SKM-1 (cell line): ENCODE measurements around the gene C1orf210.
A peak's percentile ranks its signal among the peaks of the same experiment; 100 is the strongest.

Experiments
- DNase-seq: peaks from one replicate; lab custom pipeline; 2025; ENCODE audit not compliant: unreplicated experiment; lab: John Stamatoyannopoulos, UW

The C1orf210 gene

DNA sequence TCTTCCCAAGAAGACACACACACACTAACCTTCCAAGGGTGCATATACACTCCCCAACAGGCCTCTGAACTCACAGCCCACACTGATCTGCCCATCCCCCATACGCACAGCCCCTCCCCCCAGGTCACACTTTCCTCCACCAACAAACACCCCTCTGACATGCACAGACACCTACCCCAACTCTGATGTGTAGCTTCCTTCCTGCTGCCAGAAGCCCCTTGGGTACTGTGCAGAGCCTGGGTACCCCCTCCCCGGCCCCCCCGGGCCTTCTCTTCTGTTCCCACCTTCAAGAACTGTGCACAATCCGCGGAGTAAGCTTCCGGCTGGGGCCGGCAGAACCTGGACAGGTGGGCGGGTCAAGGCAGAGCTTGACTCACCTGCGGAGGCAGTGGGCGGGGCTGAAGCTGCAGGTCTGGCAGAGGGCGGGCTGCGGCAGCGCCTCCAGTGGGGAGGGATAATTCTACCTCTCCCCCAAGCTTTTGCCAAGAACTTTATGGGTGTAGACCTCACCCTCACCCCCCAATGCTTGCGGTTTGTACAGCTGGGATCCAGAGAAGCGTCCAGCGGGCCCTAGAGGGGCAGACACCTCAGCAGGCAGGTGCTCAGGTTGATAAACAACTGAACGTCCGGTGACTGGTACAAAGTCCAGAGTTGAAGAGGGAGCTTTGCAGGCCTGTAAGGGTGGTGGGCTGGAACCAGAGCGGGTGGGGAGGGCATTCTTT lies at the start of gene C1orf210:
TSS of gene C1orf210 (minus strand) at position 313 of the 722 bp plus-strand sequence. CDS start 2,311 bp downstream, outside the sequence.
- no peak for DNase-seq

DNA sequence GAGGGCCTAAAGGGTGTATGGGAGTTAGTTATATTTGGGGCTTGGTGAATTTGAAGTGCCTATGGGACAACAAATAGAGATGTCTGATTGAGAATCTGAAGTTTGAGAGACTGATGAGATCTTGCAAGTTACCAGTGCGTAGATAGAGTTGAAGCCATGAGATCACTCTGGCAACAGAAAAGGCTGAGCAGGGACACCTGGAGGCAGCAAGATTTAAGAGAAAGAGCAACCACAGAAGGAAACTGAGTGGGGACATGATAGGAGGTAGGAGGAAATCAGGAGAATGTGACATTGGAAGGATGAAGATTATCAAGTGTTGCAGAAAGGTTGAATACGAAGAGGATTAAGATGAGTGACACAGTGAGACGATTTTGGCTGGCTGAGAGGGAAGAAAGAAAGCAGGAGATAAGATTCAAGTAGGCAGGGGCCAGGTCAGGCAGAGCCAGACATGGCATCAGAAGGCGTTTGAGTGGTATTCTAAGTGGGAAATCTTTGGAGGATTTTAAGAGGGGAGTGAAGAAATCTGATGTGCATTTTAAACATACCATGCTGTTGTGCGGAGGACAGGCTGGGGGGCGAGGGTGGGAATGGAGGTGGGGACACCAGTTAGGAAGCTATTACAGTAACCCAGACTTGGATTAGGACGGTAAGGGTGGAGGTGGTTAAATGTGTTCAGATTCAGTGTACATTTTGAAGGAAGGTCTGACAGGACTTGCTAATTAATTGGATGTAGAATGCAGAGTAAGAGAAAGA lies 49.2 kb upstream of the C1orf210 start:
- no peak for DNase-seq

DNA sequence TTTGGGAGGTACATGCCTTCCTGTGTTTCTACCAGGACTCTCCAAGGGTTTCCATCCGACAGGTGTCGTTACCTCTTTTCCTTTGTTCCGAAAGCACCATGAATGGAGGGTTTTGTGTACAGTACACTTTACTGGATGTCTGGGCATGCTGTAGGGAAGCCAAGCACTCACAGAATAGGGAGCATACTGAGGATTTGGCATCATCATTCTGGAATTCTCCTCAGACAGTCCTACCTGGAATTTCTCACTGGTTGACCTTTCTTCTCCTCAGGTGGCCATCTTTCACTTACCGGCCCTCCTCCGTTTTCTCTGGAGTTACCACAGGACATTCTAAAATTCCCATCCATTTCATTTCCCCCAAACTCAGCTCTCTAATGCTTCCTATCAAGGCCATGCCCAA lies 46.3 kb upstream of the C1orf210 start:
- no peak for DNase-seq

DNA sequence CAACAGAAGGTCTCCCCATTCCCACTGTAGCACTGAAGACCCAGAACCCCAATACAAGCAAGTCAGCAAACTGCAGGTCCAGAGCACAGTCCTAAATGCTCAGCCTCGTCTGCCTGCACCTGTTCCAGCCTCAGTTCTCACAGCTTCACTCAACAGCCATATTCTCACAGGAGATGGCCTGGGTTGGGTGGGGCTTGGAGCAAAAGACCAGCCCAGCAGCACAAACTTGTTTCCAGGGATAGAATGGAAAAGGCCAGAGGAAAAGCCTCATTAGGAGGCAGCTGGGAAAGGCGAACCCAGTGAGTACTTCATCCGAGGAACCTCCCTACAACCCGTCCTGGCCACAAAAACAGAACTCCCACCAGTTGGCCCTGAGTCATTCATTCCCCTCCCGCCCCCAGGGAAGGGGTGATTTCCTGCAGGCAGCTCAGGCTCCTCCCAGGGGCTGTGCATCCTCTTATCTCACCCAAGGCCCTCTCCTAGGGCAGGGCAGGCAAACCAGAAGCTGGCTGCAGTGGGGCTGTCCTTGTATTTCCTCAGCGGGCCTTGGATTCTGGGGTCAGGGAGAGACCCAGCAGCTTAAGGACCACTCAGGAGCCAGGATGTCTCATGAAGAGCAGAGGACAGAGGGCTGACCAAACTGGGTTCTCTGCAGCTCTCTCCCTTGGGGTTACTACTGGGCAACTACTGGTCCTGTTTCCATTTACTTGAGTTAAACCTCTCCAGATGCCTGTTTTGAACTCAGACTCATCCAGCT lies 44.8 kb upstream of the C1orf210 start:
- DNase-seq: peak; percentile 31

DNA sequence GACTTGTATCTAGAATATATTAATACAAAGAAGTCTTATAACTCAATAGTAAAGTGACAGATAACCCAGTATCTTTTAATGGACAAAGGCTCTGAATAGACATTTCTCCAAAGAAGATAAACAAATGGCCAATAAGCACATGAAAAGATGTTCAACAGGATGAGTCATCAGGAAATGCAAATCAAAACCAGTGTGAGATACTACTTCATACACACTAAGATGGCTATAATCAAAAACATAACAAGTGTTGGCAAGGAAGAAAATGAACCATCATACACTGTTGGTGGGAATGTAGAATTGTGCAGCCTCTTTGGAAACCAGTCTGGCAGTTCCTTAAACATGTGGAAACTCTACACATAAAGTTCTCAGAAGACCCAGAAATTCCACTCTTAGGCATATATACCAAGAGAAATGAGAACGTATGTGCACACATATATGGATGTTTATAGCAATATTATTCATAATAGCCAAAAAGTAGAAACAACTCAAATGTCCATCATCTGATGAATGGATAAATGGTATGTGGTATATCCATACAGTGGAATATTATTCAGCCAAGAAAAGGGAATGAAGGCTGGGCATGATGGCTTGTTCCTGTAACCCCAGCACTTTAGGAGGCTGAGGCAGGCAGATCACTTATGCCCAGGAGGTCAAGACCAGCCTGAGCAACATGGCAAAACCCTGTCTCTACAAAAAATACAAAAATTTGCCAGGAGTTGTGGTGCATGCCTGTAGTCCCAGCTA lies 42.3 kb upstream of the C1orf210 start:
- no peak for DNase-seq

DNA sequence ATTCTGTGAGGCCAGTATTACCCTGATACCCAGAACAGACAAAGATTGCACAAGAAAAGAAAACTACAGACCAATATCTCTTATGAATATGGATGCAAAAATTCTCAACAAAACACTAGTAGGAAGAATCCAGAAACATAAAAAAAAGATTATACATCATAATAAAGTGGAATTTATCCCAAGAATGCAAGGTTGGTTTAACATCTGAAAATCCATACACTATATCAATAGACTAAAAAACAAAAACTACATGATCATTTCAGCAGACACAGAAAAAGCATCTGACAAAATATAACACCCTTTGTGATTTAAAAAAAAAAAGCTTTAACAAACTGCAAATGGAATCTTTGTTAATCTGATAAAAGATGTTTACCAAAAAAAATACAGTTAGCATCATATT lies 40.0 kb upstream of the C1orf210 start:
- DNase-seq: no peak

DNA sequence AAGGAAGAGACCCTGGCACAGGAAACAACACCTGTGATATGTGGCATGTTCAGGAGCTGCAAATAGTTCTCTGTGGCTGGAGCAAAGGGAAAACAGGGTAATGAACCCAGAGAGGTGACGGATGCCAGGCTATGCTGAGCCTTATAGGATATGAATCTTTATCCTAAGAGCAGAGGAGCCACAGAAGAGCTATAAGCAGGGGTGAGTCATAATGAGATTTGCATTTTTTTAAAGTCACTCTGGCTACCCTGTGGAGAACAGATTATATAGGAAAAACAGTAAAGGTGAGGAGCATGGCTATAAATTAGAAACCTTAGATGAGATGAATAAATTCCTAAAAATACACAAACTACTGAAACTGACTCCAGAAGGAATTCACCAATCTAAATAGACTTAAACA lies 39.4 kb upstream of the C1orf210 start:
- no peak for DNase-seq

DNA sequence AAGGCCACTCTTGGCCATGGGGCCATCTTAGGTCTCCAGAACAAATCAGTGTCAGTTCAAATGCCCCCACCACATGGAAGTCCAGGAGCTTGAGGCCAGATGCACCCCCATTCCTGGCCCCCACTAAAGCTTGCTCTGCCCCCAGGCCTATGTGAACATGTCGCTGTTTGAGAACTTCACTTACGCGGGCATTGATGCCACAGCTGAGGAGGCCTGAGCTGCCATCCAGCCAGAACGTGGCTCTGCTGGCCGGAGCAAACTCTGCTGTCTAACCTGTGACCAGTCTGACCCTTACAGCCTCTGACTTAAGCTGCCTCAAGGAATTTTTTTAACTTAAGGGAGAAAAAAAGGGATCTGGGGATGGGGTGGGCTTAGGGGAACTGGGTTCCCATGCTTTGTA lies 37.1 kb upstream of the C1orf210 start:
- no peak for DNase-seq

DNA sequence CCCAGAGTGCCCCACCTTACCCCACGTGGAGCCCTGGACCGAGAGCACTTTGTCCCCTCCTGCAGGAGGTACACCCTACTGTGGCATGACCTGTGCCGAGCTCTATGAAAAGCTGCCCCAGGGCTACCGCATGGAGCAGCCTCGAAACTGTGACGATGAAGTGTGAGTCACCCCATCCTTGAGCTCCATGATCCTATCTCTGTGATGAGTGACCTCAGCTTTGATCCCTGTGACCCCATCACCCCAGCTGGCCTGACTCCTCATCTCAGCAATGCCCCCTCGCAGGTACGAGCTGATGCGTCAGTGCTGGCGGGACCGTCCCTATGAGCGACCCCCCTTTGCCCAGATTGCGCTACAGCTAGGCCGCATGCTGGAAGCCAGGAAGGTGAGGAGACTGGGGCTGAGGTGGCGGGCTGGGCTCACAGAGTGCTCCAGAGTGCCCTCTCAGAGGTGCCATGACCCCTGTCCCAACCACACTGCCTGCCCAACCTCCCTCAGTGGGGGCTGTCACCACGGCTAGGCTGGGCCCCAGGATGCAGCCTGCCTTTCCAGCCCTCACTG lies 36.0 kb upstream of the C1orf210 start:
- DNase-seq: no peak

DNA sequence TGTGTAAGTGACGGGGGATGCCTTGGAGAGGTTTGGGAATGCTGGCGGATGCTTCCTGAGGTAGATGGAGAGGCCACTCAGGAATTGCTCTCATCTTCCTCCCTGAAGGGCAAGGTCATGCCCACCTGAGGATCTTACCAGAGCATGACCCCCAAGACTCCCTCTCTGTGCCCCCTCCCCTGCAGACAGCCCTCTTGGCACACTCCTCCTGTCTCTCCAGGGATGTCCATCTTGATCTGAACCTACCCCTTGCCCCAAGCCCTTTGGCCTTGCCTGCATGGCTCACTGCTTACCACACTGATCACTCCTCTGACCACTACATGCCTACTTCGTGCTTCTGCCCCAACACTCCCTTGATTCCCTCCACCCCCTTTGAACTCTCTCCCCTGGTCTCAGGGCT lies 34.4 kb upstream of the C1orf210 start:
- peak; percentile 4 for DNase-seq

DNA sequence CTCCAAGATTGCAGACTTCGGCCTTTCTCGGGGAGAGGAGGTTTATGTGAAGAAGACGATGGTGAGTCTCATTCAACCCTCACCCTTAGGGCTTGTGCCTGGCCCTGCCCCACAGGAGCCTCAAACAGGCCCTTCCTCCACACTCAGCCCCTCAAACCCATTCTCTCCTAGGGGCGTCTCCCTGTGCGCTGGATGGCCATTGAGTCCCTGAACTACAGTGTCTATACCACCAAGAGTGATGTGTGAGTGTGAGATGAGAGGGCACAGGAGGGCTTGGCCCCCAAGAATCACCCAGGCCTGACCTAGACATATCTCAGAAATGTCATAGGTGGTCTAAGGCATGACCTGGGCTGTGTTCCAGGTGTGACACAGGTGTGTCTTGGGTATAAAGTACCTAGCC lies 33.9 kb upstream of the C1orf210 start:
- DNase-seq: no peak

DNA sequence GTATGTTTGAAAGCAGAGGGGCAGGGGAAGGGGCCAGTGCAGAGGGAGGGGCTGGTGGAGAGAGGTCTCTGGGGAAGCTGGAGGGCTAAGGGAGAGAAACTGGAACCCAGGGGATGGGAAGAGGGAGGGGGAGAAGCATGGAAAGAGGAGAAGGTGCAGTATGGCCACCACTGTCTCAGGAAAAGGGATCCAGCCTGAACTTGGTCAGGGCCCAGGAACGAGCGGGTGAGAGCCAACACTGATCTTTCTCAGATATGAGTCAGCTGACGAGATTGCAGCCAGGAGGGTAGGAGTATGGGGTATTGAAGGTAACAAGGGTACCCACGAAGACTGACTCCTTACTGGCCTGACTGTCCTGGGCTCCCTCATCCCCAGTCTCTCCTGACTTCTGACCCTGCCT lies 33.5 kb upstream of the C1orf210 start:
- no peak for DNase-seq

DNA sequence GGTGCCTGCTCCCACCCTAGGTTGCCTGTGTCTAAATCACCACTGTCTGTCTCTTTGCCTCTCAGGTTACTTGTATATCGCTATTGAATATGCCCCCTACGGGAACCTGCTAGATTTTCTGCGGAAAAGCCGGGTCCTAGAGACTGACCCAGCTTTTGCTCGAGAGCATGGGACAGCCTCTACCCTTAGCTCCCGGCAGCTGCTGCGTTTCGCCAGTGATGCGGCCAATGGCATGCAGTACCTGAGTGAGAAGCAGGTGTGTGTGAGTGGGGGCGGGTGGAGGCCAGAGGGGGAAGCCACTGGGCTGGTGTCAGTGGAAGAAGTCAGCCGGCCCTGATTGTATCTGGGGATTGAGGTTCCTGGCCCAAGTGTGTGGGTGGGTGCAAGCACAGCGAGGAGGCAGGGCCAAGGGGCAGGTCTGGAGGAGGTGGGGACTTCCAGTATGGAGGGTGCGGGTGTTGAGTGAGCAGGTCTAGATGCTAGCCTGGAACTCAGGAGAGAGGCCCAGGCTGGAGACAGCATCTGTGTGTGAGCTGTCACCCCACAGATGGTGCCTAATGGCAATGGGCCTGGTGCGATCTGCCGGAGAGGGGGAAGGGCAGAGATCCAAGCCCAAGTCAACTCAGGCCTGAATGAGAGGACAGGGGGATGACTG lies 32.6 kb upstream of the C1orf210 start:
- DNase-seq: no peak

DNA sequence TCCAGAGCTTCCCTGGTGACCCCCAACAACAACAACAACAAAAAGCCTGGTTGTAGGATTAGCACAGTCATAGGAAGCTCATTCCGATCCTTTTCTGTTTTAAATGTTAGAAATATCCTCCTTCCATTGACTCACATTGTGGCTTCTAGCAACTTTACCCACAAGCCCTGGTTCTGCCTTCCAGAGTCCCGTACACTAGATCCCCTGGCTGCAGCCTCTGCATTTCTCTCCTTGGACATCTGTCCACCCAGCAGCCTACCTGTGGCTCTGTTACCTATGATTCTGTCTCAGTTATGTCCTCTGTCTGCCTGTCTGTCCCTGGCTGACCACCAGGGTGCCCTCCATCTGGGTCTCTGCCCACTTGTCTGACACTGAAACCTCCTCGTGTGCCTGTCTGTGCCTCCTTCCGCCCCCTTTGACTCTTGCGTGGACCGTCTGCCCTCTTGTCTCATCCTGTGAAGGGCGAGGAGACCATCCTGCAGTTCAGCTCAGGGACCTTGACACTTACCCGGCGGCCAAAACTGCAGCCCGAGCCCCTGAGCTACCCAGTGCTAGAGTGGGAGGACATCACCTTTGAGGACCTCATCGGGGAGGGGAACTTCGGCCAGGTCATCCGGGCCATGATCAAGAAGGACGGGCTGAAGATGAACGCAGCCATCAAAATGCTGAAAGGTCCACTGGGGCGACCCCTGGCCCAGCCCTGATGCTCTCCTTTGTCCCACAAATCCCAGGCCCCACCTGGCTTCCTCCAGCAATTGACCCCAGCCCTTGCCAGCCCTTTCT lies 31.5 kb upstream of the C1orf210 start:
- DNase-seq: no peak

DNA sequence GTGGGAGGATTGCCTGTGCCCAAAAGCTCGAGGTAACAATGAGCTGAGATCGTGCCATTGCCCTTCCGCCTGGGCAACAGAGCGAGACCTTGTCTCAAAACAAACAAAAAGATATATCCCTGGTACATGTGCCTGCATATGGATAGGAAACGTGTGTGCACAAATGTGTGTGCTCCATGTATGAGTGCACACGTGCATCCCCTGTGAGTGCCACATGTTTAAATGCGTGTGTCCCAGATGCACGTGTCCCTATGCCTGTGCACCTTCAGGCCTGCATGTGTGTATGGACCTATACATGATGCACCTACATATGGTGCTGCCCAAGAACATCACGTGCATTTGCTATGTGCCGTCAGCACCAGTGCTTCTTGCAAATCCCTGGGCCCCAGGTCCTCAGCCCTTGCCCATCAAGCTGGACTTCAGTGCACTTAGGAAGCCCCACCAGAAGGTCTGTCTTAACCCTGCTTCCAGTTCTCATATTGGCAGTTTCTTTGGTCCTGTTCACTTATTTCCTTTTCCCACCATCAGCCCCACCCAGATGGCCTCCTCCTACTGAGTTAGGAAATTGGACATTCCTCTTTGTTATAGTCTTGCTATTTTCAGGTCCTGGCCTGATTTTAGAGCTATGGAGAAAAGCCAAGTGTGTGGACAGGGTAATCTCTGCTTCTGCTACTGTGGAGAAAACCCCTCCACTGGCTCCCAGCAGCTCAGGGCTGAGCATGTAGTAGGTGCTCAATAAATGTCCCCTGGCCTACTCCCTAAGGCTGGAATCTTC lies 30.8 kb upstream of the C1orf210 start:
- no peak for DNase-seq

DNA sequence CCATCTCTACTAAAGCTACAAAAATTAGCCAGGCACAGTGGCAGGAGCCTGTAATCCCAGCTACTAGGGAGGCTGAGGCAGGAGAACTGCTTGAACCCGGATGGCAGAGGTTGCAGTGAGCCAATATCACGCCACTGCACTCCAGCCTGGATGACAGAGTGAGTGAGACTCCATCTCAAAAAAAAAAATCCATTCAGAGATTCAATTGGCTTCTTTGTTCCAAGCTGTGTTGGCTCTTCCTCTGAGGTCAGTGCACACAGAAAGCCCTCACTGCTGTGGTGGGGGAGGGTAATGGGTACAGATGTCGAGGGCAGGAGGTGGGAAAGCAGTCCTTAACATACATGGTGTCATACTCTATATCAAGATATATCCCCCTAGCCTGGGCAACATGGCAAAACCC lies 30.1 kb upstream of the C1orf210 start:
- DNase-seq: no peak

DNA sequence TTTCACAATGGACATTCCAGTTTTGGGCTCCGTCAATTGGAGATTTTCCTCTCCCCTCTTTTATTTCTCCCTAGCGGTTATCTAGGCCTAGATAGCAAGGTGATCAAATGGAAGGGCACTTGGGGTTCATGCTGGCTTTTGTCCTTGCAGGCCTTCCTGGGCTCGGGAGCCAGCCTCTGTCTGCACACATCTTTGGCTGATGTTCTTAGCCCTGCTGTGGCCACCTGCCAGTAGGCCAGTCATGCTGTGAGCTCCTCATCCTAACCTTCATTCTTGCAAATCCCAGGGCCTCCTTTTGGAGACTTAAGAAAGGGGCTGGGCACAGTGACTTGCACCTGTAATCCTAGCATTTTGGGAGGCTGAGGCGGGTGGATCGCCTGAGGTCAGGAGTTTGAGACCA lies 28.9 kb upstream of the C1orf210 start:
- DNase-seq: no peak

DNA sequence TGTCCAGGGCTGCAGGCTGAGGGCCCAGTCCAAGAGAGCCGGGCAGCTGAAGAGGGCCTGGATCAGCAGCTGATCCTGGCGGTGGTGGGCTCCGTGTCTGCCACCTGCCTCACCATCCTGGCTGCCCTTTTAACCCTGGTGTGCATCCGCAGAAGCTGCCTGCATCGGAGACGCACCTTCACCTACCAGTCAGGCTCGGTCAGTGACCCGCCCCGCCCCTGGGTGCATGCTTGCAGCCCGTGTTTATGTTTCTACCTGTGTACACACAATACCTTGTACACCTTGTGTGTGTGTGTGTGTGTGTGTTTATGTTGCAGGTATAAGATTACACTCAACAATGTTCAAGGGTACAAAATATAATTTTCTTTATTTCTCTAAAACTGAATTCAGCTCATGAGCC lies 28.4 kb upstream of the C1orf210 start:
- DNase-seq: no peak
